Stimulated activated CD8-positive, alpha-beta memory T cell treated with anti-CD3 and anti-CD28 coated beads, Interleukin-15, amount 100 ng/mL, for 1 hour (primary cell): Measurements from ENCODE around the gene MMP19.
A peak's percentile ranks its signal among the peaks of the same experiment; 100 is the strongest.
"Not testable (repeated sequence)": the region's sequence is repeated elsewhere in the genome, so short reads cannot be mapped to it uniquely, and the experiment has no call there.

Experiments
- DNase-seq: peaks from one replicate; pipeline ENCODE4 v3.0.0-alpha.2; 2020; ENCODE audit warnings: low read depth

The MMP19 gene

GRCh38 chr12:55843431-55843830 is 695 bp upstream of the MMP19 start:
- no peak for DNase-seq

GRCh38 chr12:55840581-55841351 is 2.0 kb downstream of the MMP19 start:
- DNase-seq, result no peak

- no peak for DNase-seq
Observed at GRCh38 chr12:55839345-55840140, 3.2 kb downstream of the MMP19 start.

- DNase-seq, result no peak
Observed at GRCh38 chr12:55838361-55838760, 4.4 kb downstream of the MMP19 start.

GRCh38 chr12:55834400-55834799 is 8.3 kb downstream of the MMP19 start:
- DNase-seq, result not testable (repeated sequence)

GRCh38 chr12:55833056-55833455 is 9.7 kb downstream of the MMP19 start:
- no peak for DNase-seq

DNA sequence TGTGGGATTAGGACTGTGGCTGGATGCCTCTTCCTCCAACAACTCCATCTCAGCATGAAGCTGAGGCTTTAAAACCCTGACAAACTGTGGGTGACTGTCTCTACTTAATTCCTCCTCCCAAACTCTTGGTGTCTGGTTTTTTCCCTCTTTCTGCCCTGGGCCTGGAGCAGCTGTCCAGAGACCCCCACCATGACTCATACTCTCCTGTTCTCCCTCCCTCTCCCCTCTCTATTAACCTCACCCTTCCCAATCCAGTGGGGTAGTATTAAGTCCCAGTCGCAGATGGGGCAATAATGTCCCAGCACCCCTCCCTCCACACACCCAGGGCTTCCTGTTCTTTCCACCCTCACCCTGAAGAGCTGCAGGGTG is 11.3 kb downstream of the MMP19 start:
- DNase-seq, result no peak

- peak; percentile 25 for DNase-seq
Observed at GRCh38 chr12:55830601-55831446, 11.9 kb downstream of the MMP19 start.

GRCh38 chr12:55829967-55830600 is 12.7 kb downstream of the MMP19 start:
- no peak for DNase-seq

DNA sequence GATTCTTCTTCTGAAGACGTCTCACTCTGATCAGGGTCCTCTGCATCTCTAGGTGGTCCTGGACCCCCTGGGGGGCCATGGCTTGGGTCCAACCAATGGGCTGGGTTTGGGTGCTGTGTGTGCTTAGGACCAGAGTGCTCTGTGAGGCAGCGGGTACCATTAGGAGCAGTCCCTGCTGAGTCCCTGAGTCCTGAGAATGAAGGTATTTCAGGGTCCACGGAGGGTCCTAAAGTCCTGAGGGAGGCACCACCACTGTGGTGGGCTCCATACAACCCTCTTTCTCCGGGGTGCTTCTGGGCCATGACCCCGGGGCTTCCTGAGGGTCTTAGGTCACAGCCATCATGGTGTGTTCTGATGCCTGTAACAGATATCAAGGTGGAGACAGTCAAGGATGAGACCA is 14.4 kb downstream of the MMP19 start:
- no peak for DNase-seq

DNA sequence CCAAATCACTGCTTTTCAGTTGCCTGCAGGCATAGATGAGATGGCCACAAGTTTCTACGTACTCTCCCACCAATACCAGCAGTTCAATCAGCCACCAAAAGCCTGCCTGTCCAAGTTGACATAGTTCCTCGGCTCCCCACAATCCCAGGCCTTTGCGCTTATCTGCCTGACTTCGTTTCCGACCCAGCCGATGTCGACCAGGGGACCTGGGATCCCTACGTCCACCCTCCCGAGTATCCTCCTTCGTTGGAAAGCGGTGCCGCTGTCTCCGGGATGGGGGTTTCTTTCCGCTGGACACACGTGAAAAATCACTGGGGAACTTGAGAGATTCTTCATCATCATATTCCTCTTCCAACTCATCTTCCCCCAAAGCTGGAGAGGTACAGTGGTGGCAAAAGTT is 14.9 kb downstream of the MMP19 start:
- DNase-seq, result no peak

DNA sequence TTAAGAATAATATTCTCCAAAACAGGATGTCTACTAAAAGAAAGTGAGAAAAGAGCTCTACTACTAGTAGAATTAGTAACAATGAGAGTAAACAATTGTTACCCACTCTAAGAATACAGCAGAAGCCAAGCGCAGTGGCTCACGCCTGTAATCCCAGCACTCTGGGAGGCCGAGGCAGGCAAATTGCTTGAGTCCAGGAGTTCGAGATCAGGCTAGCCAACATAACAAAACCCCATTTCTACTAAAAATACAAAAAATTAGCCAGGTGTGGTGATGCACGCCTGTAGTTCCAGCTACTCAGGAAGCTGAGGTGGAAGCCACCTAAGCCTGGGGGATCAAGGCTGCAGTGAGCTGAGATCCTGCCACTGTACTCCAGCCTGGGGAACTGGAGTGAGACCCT is 18.0 kb downstream of the MMP19 start:
- DNase-seq, result no peak

DNA sequence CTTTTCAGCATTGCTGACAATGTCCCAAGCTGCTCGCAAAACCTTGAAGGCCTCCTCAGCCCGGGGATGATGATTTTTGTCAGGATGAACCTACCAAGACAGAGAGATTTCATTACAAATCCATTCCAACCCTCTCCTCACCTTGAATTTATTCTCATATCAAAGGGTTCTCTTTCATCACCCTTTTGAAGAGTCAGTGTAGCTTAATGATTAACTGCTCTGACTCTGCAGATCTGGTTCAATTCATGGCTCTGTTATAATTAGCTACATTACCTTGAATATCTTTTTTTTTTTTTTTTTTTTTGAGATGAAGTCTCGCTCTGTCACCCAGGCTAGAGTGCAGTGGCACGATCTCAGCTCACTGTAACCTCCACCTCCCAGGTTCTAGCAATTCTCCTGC is 19.3 kb downstream of the MMP19 start:
- DNase-seq, result no peak

DNA sequence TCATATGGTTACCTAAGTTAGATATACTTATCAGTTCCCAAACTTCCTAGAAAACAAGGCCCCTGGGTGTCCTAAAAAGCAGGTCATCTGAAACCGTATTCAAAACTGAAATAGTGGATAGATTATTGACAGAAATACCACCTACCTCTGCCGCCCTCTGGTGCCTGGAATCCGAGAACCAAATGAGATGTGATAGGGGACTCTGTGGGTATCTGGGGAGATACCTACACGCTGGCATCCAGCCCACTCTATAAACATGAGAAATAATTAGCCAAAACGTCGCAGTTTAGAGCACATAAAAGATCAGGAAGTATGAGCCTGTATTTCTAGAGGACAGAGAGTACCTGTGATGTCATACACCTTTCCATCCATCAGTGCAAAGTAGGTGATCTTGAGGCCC is 20.5 kb downstream of the MMP19 start:
- no peak for DNase-seq

DNA sequence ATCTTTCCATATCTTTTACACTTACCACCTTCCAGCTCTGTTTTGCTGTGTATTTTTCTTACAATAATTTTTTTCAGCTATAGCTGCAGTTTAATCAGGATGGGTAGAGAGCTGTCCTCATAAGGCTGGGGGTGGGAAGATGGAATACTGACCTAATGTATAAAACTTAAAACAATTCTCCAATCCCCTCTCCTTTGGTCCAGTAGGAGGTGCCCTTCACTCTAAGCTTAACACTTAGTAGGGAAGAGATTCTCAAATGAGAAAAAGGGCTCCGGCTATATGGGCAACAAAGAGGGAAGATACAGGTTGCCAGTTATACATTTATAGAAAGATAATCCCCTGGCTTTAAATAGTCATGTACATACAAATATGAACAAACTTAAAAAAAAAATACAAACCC is 22.1 kb downstream of the MMP19 start:
- DNase-seq, result no peak

DNA sequence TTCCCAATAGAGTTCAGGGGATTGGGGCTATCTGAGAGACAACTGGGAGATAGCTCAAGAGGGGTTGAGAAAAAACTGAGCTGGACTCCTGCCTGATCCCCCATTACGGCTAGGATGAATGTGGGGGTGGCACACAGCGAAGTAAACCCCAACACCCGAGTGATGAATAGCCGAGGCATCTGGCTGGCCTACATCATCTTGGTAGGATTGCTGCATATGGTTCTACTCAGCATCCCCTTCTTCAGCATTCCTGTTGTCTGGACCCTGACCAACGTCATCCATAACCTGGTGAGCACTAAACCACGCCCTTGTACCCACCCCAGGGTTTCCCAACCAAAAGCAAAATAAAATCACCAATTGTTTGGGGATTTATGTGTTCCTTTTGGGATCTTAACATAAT is 23.9 kb downstream of the MMP19 start:
- no peak for DNase-seq

DNA sequence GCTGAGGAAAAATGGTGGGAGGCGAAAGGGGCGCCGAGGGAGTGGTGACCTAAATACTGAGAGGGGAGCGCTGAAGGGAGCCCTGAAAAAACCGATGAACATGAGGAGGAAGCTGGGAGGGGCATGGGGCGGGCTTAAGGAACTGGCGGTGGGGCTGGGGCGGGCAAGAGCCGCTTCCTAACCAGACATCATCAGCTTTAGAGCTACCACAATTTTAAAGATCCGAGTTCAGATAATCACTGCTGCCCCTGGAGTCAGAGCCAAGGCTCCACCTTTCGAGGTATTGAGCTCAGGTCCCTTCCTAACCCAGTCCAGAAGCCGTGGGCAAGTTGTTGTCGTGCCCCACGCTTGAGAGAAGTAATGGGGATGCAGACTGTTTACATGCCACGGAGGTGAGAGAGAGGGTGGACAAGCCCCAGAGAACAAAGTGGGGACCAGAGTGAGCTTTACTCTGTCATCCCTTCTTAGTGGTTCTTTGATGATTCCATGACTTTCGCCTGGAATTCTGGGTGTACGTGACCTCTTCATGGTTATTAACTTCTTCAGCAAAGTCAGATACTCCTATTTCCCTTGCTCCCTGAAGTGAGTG is 24.5 kb downstream of the MMP19 start:
- no peak for DNase-seq

- DNase-seq, result peak; percentile 86
Observed at GRCh38 chr12:55817345-55818139, 25.2 kb downstream of the MMP19 start, which contains the start of the genes ORMDL2 and SARNP. ORMDL2 (plus strand) TSS chr12:55818041; CDS start chr12:55819000, 959 bp downstream. SARNP (minus strand) TSS chr12:55817724; CDS start chr12:55817701, 23 bp downstream.

- DNase-seq, result no peak
Observed at GRCh38 chr12:55816881-55817344, 25.8 kb downstream of the MMP19 start.

DNA sequence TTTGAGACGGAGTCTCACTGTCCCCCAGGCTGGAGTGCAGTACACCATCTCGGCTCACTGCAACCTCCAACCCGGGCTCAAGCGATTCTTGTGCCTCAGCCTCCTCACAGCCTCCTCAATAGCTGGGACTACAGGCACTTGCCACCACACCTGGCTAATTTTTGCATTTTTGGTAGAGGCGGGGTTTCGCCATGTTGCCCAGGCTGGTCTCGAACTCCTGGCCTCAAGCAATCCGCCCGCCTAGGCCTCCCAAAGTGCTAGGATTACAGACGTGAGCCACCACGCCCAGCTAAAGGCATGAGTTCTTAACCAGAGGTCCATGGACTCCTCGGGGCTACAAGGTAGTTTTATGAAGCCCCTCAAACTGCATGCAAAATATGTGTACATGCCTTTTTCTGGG is 27.3 kb downstream of the MMP19 start:
- DNase-seq, result no peak

DNA sequence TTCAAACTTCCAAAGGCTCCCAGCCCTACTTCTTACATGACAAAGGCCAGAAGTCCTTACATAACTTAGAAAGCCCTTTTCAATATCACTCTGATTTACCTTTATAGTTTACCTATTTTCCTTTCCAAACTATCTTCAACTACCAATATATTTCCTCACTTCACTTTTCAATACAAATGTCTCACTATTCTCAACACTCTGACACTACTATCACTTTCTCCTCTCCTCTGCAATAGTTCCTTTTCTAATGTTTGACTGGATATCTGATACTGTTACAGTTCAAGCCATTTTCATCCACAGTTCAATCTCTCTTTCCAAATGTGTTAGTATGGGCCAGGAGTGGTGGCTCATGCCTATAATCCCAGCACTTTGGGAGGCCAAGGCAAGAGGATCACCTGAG is 28.5 kb downstream of the MMP19 start:
- no peak for DNase-seq
